Neural crest cell (in vitro differentiated cells): Measurements from ENCODE around the gene DCHS1. TPM values are rescaled to one million over a fixed set of nuclear protein-coding genes. Genes with fewer than 3 reads are reported as not detected.

Source experiments
- DNase-seq: peaks from one replicate; pipeline ENCODE4 v3.0.0; 2021; ENCODE audit warnings: low read depth, mixed read lengths, low spot score
- H3K27ac Mint-ChIP-seq: one replicate; pipeline ENCODE4 v1.8.0; 2021; ENCODE audit warnings: mild to moderate bottlenecking, mixed read lengths; ENCODE audit not compliant: unreplicated experiment
- H3K27me3 Mint-ChIP-seq: 2 replicates; pipeline ENCODE4 v1.8.0; 2021; ENCODE audit warnings: low read depth, mild to moderate bottlenecking, mixed read lengths
- H3K36me3 Mint-ChIP-seq: 2 replicates; pipeline ENCODE4 v1.8.0; 2021; ENCODE audit warnings: low read depth, mild to moderate bottlenecking, mixed read lengths
- H3K4me1 Mint-ChIP-seq: 2 replicates; pipeline ENCODE4 v1.8.0; 2021; ENCODE audit warnings: mixed read lengths
- H3K4me3 Mint-ChIP-seq: one replicate; pipeline ENCODE4 v1.8.0; 2021; ENCODE audit warnings: mild to moderate bottlenecking, mixed read lengths
- H3K9me3 Mint-ChIP-seq: 2 replicates; pipeline ENCODE4 v1.8.0; 2021; ENCODE audit warnings: mixed read lengths
- CTCF ChIP-seq: fragments of 200-600 bp; sonication (generic); conservative IDR thresholded peaks from 2 replicates; pipeline ENCODE4 v1.5.0; 2021; ENCODE audit warnings: antibody characterized with exemption, mild to moderate bottlenecking
- total RNA-seq: library from RNA; stranded (reverse); gene quantifications from 2 replicates; pipeline ENCODE4 v1.2.1, GENCODE V29; 2021

The DCHS1 gene
- total RNA-seq, 1 donor from 2014 or later: 40.4 TPM

DNA sequence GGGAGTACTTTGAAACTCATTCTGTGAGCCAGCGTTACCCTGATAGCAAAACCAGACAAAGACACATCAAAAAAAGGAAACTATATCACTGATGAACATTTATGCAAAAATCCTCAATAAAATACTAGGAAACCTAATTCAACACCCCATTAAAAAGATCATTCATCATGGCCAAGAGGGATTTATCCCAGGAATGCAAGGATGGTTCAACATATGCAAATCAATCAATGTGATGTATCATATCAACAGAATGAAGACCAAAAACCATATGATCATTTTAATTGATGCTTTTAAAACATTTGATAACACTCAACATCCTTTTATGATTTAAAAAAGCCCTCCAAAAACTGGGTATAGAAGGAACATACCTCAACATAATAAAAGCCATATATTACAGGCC is 72.0 kb downstream of the DCHS1 start:
- Mint-ChIP-seq H3K27me3 (no peaks in the 10 kb centered on the region), H3K4me1 (no peaks in the 10 kb centered on the region), H3K4me3 (no peak overlapping the region), H3K36me3 (peaks cover 48% of the 10 kb centered on the region), H3K9me3 (peaks cover 28% of the 10 kb centered on the region), H3K27ac (no peak overlapping the region)
- no peak for DNase-seq
- TF ChIP-seq CTCF: no peak

DNA sequence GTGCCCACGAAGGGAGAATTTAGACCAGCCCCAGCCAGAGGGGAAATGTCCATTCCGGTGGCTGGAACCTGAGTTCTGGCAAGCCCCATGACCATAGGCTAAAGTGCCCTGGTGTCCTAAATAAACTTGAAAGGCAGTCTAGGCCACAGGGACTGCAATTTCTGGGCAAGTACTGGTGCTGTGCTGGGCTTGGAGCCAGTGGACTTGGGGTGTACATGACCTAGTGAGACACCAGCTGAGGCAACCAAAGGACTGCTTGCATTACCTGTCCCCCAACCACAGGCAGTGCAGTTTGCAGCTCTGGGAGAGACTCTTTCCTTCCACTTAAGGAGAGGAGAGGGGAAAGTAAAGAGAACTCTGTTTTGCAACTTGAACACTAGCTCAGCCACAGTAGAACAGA is 75.9 kb downstream of the DCHS1 start:
- H3K9me3 Mint-ChIP-seq: peaks cover 22% of the 10 kb centered on the region
- H3K27me3 Mint-ChIP-seq: no peaks in the 10 kb centered on the region
- H3K4me1 Mint-ChIP-seq: peaks cover 19% of the 10 kb centered on the region
- no peak for TF ChIP-seq CTCF
- no peak overlapping the region for H3K4me3 Mint-ChIP-seq
- H3K27ac Mint-ChIP-seq: no peak overlapping the region
- DNase-seq: no peak
- peaks cover 34% of the 10 kb centered on the region for H3K36me3 Mint-ChIP-seq

GRCh38 chr11:6578134-6578533 is 77.5 kb downstream of the DCHS1 start:
- Mint-ChIP-seq H3K36me3 (peaks cover 20% of the 10 kb centered on the region), H3K4me3 (no peak overlapping the region), H3K27me3 (no peaks in the 10 kb centered on the region), H3K27ac (no peak overlapping the region), H3K4me1 (peaks cover 20% of the 10 kb centered on the region), H3K9me3 (peaks cover 8% of the 10 kb centered on the region)
- DNase-seq: no peak
- no peak for TF ChIP-seq CTCF

GRCh38 chr11:6576471-6577373 is 78.9 kb downstream of the DCHS1 start:
- Mint-ChIP-seq H3K4me1 (peaks cover 20% of the 10 kb centered on the region), H3K4me3 (no peak overlapping the region), H3K27ac (no peak overlapping the region), H3K36me3 (peaks cover 13% of the 10 kb centered on the region), H3K9me3 (no peaks in the 10 kb centered on the region), H3K27me3 (no peaks in the 10 kb centered on the region)
- no peak for DNase-seq
- no peak for TF ChIP-seq CTCF

GRCh38 chr11:6574816-6575715 is 80.5 kb downstream of the DCHS1 start:
- Mint-ChIP-seq H3K27ac (no peak overlapping the region), H3K36me3 (peaks cover 6% of the 10 kb centered on the region), H3K27me3 (no peaks in the 10 kb centered on the region), H3K4me3 (no peak overlapping the region), H3K4me1 (peaks cover 20% of the 10 kb centered on the region), H3K9me3 (no peaks in the 10 kb centered on the region)
- DNase-seq: no peak
- TF ChIP-seq CTCF: no peak
